K562 (cell line): ENCODE measurements around the gene CXorf65. TPM values are rescaled to one million over a fixed set of nuclear protein-coding genes. Genes with fewer than 3 reads are reported as not detected.

Experiments used
- ATAC-seq: fragments of 200-7000 bp; cut with Tn5 transposase; 3 replicates; pipeline ENCODE4 v1.9.1; 2020; ENCODE audit warnings: moderate library complexity
- BruUV-seq: library from RNA; stranded (reverse); fragments of 400-500 nt; replicated peaks from 2 replicates; lab custom pipeline; 2021; lab: Mats Ljungman, UMichigan
- CTCF ChIA-PET: fragments of 300-600 bp; formaldehyde crosslinking; extraction: SDS; loops from one replicate; lab custom pipeline; 2021; ENCODE audit warnings: low intra/inter-chr PET ratio; lab: Yijun Ruan, JAX
- POLR2A ChIA-PET: fragments of 300-600, 350-650 bp; sonication (Branson Sonifier 250); formaldehyde crosslinking; extraction: SDS; loops from one replicate; lab custom pipeline; 2021; ENCODE audit warnings: antibody characterized with exemption, inconsistent platforms; lab: Yijun Ruan, JAX
- DNase-seq, 4 experiments: peaks; one replicate each; pipeline versions ENCODE4 v3.0.0 to v3.0.0-alpha.2; 2011 to 2018; ENCODE audit warnings: low spot score in 3 of 4, mixed read lengths in 3 of 4; ENCODE audit errors: extremely low read depth in 1 of 4
- FAIRE-seq: peaks from 2 replicates; lab custom pipeline; 2011; peaks lifted over from hg19 to GRCh38; lab: Jason Lieb, UNC
- H2AFZ ChIP-seq: 2 replicates; pipeline ENCODE4 v1.6.0; 2011; ENCODE audit warnings: low read depth, low read length, control low read depth, inconsistent platforms
- H3K27ac ChIP-seq: fragments of 200-600 bp; 3 replicates; pipeline ENCODE4 v1.8.0; 2011; ENCODE audit warnings: low read depth, mild to moderate bottlenecking, control low read depth, inconsistent platforms, low read length, moderate library complexity, mixed read lengths; ENCODE audit errors: extremely low read depth
- H3K27me3 ChIP-seq, 2 experiments: fragments of 300-600 bp in 1 of 2; 2 replicates in 1 of 2; 3 replicates in 1 of 2; pipeline versions ENCODE4 v1.6.0 to v1.8.0; 2011; ENCODE audit warnings: inconsistent platforms in 2 of 2, low read length in 2 of 2, mild to moderate bottlenecking in 1 of 2, mixed read lengths in 1 of 2, moderate library complexity in 1 of 2; ENCODE audit not compliant: control insufficient read depth in 2 of 2, insufficient read depth in 2 of 2
- H3K36me3 ChIP-seq: fragments of 300-600 bp; 3 replicates; pipeline ENCODE4 v1.8.0; 2011; ENCODE audit warnings: mild to moderate bottlenecking, low read length, inconsistent platforms; ENCODE audit not compliant: control insufficient read depth, insufficient read depth
- H3K4me1 ChIP-seq, 2 experiments: fragments of 200-600 bp in 1 of 2; replicated peaks in 1 of 2; 2 replicates in 1 of 2; 3 replicates in 1 of 2; pipeline versions ENCODE4 v1.5.1 to v1.8.0; 2011; ENCODE audit warnings: inconsistent platforms in 2 of 2, low read length in 2 of 2, mild to moderate bottlenecking in 1 of 2, mixed read lengths in 1 of 2, moderate library complexity in 1 of 2; ENCODE audit not compliant: control insufficient read depth in 2 of 2, insufficient read depth in 2 of 2
- H3K4me2 ChIP-seq: 2 replicates; pipeline ENCODE4 v1.6.1; 2011; ENCODE audit warnings: low read length, control low read depth, inconsistent platforms, mixed read lengths; ENCODE audit not compliant: insufficient read depth
- H3K4me3 ChIP-seq: fragments of 200-600 bp; sonication (generic), shearing (Covaris generic); 2 replicates; pipeline ENCODE4 v1.5.1; 2016; ENCODE audit warnings: control low read depth, inconsistent platforms
- H3K79me2 ChIP-seq: fragments of 200-600 bp; 3 replicates; pipeline ENCODE4 v1.8.0; 2011; ENCODE audit warnings: low read length, inconsistent platforms; ENCODE audit not compliant: control insufficient read depth, insufficient read depth
- H3K9ac ChIP-seq, 2 experiments: 2 replicates each; pipeline versions ENCODE4 v1.6.0 to v1.6.1; 2011; ENCODE audit warnings: low read depth in 2 of 2, low read length in 2 of 2, control low read depth in 1 of 2, inconsistent platforms in 1 of 2, mild to moderate bottlenecking in 1 of 2, mixed read lengths in 1 of 2; ENCODE audit not compliant: insufficient read depth in 1 of 2
- H3K9me1 ChIP-seq: one replicate; pipeline ENCODE4 v1.6.0; 2011; ENCODE audit warnings: inconsistent platforms, mild to moderate bottlenecking, low read length, moderate library complexity; ENCODE audit not compliant: control insufficient read depth, insufficient read depth
- H3K9me3 ChIP-seq: replicated peaks from 2 replicates; pipeline ENCODE4 v1.5.1; 2011; ENCODE audit warnings: low read depth, low read length, inconsistent platforms; ENCODE audit not compliant: control insufficient read depth, insufficient read depth
- H4K20me1 ChIP-seq: replicated peaks from 2 replicates; pipeline ENCODE4 v1.6.1; 2011; ENCODE audit warnings: low read length, inconsistent platforms, mixed read lengths; ENCODE audit not compliant: control insufficient read depth, insufficient read depth
- ARHGAP35 ChIP-seq: fragments of 450-650 bp; IDR thresholded peaks from 2 replicates; pipeline ENCODE4 v1.6.1; 2018; ENCODE audit not compliant: partially characterized antibody
- GATAD2B ChIP-seq: fragments of 450-650 bp; IDR thresholded peaks from 2 replicates; pipeline ENCODE4 v1.6.1; 2017; ENCODE audit warnings: mild to moderate bottlenecking, borderline replicate concordance
- HSF4 ChIP-seq: fragments of 250-450 bp; sonication (Bioruptor Pico); IDR thresholded peaks from 2 replicates; pipeline ENCODE4 v2.1.2; 2022; ENCODE audit warnings: mild to moderate bottlenecking, moderate library complexity, borderline replicate concordance
- TBL1XR1 ChIP-seq, 2 experiments: IDR thresholded peaks; 2 replicates each; pipeline ENCODE4 v1.6.1; 2012; ENCODE audit warnings: improper control_type of control experiment in 2 of 2, low read length in 2 of 2, mild to moderate bottlenecking in 1 of 2
- WGBS: fragments of 100-300 bp; shearing (Covaris generic); methylation state at CpG from one replicate; pipeline ENCODE4 v1.1.6; 2016; ENCODE audit warnings: low coverage, mixed read lengths; ENCODE audit not compliant: insufficient coverage; ENCODE audit errors: missing lambda C conversion rate; 5-methylcytosine and 5-hydroxymethylcytosine counted together
- in situ Hi-C: fragments of 300-500 bp; cut with MboI; formaldehyde crosslinking; loops from 4 replicates; pipeline ENCODE4 v1.15.0; 2018; ENCODE audit warnings: inconsistent platforms, mixed read lengths
- intact Hi-C: fragments of 100-400 bp; cut with micrococcal nuclease; formaldehyde crosslinking; loops from 2 replicates; pipeline ENCODE4 v1.14.2; 2022
- polyA plus RNA-seq, 8 experiments: library from polyadenylated mRNA; depleted of rRNA in 4 of 8; stranded (reverse) in 5 of 8; unstranded in 3 of 8; fragments of >200 nt; fragmentation: Nextera tagmentation in 2 of 8; fragmentation: Illumina TruSeq in 1 of 8; extraction: Ambion mirVana in 2 of 8; extraction: Trizol in 1 of 8; gene quantifications; 2 replicates each; pipeline versions ENCODE4 v1.2.1 to v1.2.3, GENCODE V29; 2011 to 2014; ENCODE audit warnings: inconsistent platforms in 1 of 8, missing spikeins in 1 of 8
- total RNA-seq, 7 experiments: library from RNA; depleted of rRNA in 6 of 7; stranded (reverse); fragments of >200 nt in 6 of 7; fragmentation: Illumina TruSeq in 2 of 7; extraction: Trizol in 2 of 7; gene quantifications; 2 replicates each; pipeline versions ENCODE4 v1.2.1 to v1.2.3, GENCODE V29; 2011 to 2021; ENCODE audit warnings: low replicate concordance in 1 of 7
- TF ChIP-seq, protein P1 (sequence below), 3 experiments: IDR thresholded peaks in 2 of 3; conservative IDR thresholded peaks in 1 of 3; 2 replicates each; pipeline ENCODE4 v1.5.1; 2011 to 2012; ENCODE audit warnings: low read length in 3 of 3, mild to moderate bottlenecking in 3 of 3, control low read depth in 2 of 3, improper control_type of control experiment in 1 of 3, inconsistent platforms in 1 of 3, low read depth in 1 of 3, mixed read lengths in 1 of 3, moderate library complexity in 1 of 3; ENCODE audit not compliant: insufficient read depth in 2 of 3
- TF ChIP-seq, protein P2 (sequence below), 2 experiments: fragments of 200-800 bp in 1 of 2; sonication (Bioruptor generic) in 1 of 2; sonication (generic) in 1 of 2; formaldehyde crosslinking in 1 of 2; IDR thresholded peaks in 1 of 2; conservative IDR thresholded peaks in 1 of 2; 2 replicates each; pipeline versions ENCODE4 v1.5.0 to v1.6.1; 2016 to 2020; ENCODE audit warnings: missing compliant biosample characterization in 1 of 2, missing genetic modification characterization in 1 of 2, missing genetic modification reagents in 1 of 2

Gene CXorf65
- total and polyA plus RNA-seq, 9 of the 15 experiments (the other 6 are each of a cell fraction or from before 2014, with no cell fraction given), result 1.4 to 8.4 (median 2.9) TPM

GRCh38 chrX:71100581-71101505 lies 5.7 kb downstream of the CXorf65 start (continued):
- TF ChIP-seq, protein P1, sequence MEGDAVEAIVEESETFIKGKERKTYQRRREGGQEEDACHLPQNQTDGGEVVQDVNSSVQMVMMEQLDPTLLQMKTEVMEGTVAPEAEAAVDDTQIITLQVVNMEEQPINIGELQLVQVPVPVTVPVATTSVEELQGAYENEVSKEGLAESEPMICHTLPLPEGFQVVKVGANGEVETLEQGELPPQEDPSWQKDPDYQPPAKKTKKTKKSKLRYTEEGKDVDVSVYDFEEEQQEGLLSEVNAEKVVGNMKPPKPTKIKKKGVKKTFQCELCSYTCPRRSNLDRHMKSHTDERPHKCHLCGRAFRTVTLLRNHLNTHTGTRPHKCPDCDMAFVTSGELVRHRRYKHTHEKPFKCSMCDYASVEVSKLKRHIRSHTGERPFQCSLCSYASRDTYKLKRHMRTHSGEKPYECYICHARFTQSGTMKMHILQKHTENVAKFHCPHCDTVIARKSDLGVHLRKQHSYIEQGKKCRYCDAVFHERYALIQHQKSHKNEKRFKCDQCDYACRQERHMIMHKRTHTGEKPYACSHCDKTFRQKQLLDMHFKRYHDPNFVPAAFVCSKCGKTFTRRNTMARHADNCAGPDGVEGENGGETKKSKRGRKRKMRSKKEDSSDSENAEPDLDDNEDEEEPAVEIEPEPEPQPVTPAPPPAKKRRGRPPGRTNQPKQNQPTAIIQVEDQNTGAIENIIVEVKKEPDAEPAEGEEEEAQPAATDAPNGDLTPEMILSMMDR (IDR thresholded peaks at IDR 0.05 in 2 of 3, conservative IDR thresholded peaks at IDR 0.05 in 1 of 3; ENCODE audit: insufficient read depth in 2 of 3, low read depth in 1 of 3, low read length in 3 of 3), result peak; percentile 35 to 65 (median 39); a peak in 5 of 6 replicates
- TF ChIP-seq, all 486 proteins: peak for 5

DNA sequence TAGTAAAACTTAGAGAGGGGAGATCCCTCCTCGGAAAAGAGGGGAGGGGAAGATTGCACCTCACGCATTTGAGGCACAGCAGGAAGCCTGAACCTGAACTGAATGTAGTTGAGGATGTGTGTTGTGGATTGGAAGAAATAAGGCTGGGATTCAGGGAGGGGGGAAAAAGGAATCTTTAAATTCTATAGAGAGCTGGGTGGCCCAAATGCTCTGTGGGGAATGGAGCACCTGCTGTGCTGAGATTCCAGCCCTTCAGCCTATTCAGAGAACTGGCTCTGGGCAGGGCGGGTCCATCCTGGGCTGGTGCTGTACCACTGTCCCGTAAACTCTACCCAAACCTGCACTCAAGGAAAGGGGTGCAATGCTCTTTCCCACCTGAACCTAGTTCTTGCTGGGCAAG lies 6.8 kb downstream of the CXorf65 start:
- Histone ChIP-seq H3K9me1 (no peaks in the 10 kb centered on the region), H4K20me1 (no peaks in the 10 kb centered on the region), H3K27me3 (no peaks in the 10 kb centered on the region), H3K4me3 (no peak overlapping the region), H3K4me2 (no peak overlapping the region), H3K27ac (no peak overlapping the region), H3K36me3 (peaks cover 3% of the 10 kb centered on the region; the same call in 1 of the 3 replicates), H3K9ac (no peak overlapping the region), H3K79me2 (peaks cover 21% of the 10 kb centered on the region), H2AFZ (no peak overlapping the region), H3K9me3 (no peaks in the 10 kb centered on the region), H3K4me1 (peaks cover 40 to 46% of the 10 kb centered on the region in 2 experiments)
- DNase-seq (no peak), FAIRE-seq (no peak), ATAC-seq (no peak)
- CTCF ChIA-PET, result interaction anchor here (1.5 kb wide), 1 partner anchor 29 kb away, joined by 6 read pairs; no protein-coding TSS in a partner anchor
- no TSS peak for BruUV-seq
- WGBS, result 60% methylated on average over 2 of the region's 4 CpGs
- in situ Hi-C loops (loop anchor here (5.0 kb wide), 1 partner anchor 78 kb away; no protein-coding TSS in a partner anchor), intact Hi-C loops (no loop called here)
- POLR2A ChIA-PET, result interaction anchor here (0.6 kb wide), 1 partner anchor 202 kb away, joined by 3 read pairs; the partner anchor contains the start of gene ITGB1BP2
- TF ChIP-seq, protein P2, sequence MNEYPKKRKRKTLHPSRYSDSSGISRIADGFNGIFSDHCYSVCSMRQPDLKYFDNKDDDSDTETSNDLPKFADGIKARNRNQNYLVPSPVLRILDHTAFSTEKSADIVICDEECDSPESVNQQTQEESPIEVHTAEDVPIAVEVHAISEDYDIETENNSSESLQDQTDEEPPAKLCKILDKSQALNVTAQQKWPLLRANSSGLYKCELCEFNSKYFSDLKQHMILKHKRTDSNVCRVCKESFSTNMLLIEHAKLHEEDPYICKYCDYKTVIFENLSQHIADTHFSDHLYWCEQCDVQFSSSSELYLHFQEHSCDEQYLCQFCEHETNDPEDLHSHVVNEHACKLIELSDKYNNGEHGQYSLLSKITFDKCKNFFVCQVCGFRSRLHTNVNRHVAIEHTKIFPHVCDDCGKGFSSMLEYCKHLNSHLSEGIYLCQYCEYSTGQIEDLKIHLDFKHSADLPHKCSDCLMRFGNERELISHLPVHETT (CRISPR knock-in tag; conservative IDR thresholded peaks at IDR 0.05 in 1 of 2, IDR thresholded peaks at IDR 0.05 in 1 of 2), result no peak
- TF ChIP-seq GATAD2B (no peak), ARHGAP35 (no peak), HSF4 (CRISPR knock-in tag) (no peak), TBL1XR1 (IDR thresholded peaks at IDR 0.05; ENCODE audit: low read length in 2 of 2) (no peak)
